ENCODE results near the gene PADI1.

- TF ChIP-seq CHD1 (IDR thresholded peaks at IDR 0.05; ENCODE audit: low read depth, low read length) (no peak), POLR2A (IDR thresholded peaks at IDR 0.05; ENCODE audit: control extremely low read depth in 1 of 2, low read depth in 2 of 2, low read length in 2 of 2) (no peak), CTCF (IDR thresholded peaks at IDR 0.05; ENCODE audit: control extremely low read depth in 1 of 3, insufficient read depth in 1 of 3, low read depth in 1 of 3, low read length in 3 of 3) (no peak), KDM4A (IDR thresholded peaks at IDR 0.05; ENCODE audit: low read depth, low read length, severe bottlenecking) (no peak), MAX (IDR thresholded peaks at IDR 0.05) (no peak), HDAC2 (IDR thresholded peaks at IDR 0.05; ENCODE audit: borderline replicate concordance in 1 of 2, low read depth in 2 of 2, low read length in 2 of 2) (no peak), EZH2 (IDR thresholded peaks at IDR 0.05; ENCODE audit: low read depth, low read length, severe bottlenecking) (no peak), EP300 (IDR thresholded peaks at IDR 0.05; ENCODE audit: borderline replicate concordance in 1 of 2, low read depth in 2 of 2, low read length in 2 of 2) (no peak)
Measured at GRCh38 chr1:17188217-17188616, 16.7 kb upstream of the PADI1 start.
